PC-9 (cell line): ENCODE measurements around the gene INAFM2. TPM values are rescaled to one million over a fixed set of nuclear protein-coding genes. Genes with fewer than 3 reads are reported as not detected.

Source experiments
- BruUV-seq: library from RNA; stranded (reverse); fragments of 400-500 nt; replicated peaks from 2 replicates; lab custom pipeline; 2021; lab: Mats Ljungman, UMichigan
- CTCF ChIA-PET: fragments of 300-600 bp; sonication (Branson Sonifier 250); formaldehyde crosslinking; loops from one replicate; lab custom pipeline; 2022; ENCODE audit warnings: antibody characterized with exemption; lab: Charles Lee
- POLR2A ChIA-PET: fragments of 300-600 bp; sonication (Branson Sonifier 250); formaldehyde crosslinking; loops from one replicate; lab custom pipeline; 2022; ENCODE audit warnings: antibody characterized with exemption; ENCODE audit not compliant: unreplicated experiment; lab: Charles Lee
- DNase-seq, 2 experiments: peaks; one replicate each; pipeline versions ENCODE4 v3.0.0 to v3.0.0-alpha.2; 2015 to 2022; ENCODE audit warnings: mixed read lengths in 1 of 2
- H2AFZ ChIP-seq: fragments of 200-600 bp; sonication (generic); 2 replicates; pipeline ENCODE4 v1.8.1; 2017; ENCODE audit warnings: antibody characterized with exemption
- H3F3A ChIP-seq: fragments of 200-600 bp; sonication (generic); 2 replicates; pipeline ENCODE4 v1.8.1; 2017; ENCODE audit warnings: antibody characterized with exemption, mild to moderate bottlenecking, low read depth; ENCODE audit not compliant: insufficient read depth
- H3K27ac ChIP-seq: fragments of 200-600 bp; sonication (generic); 2 replicates; pipeline ENCODE4 v1.6.1; 2016; ENCODE audit warnings: mixed run types
- H3K27me3 ChIP-seq: fragments of 200-600 bp; sonication (generic); 2 replicates; pipeline ENCODE4 v1.6.1; 2016; ENCODE audit warnings: low read depth, mixed run types; ENCODE audit not compliant: insufficient read depth
- H3K36me3 ChIP-seq: fragments of 200-600 bp; sonication (generic); 2 replicates; pipeline ENCODE4 v1.6.1; 2016; ENCODE audit warnings: low read depth, mixed run types
- H3K4me1 ChIP-seq: fragments of 200-600 bp; sonication (generic); replicated peaks from 2 replicates; pipeline ENCODE4 v1.6.1; 2016; ENCODE audit warnings: mixed run types; ENCODE audit not compliant: insufficient read depth
- H3K4me2 ChIP-seq: fragments of 200-600 bp; sonication (generic); 2 replicates; pipeline ENCODE4 v1.6.1; 2017; ENCODE audit warnings: mixed run types
- H3K4me3 ChIP-seq: fragments of 200-600 bp; sonication (generic); 2 replicates; pipeline ENCODE4 v1.6.1; 2016; ENCODE audit warnings: mixed run types
- H3K79me2 ChIP-seq: fragments of 200-600 bp; sonication (generic); 2 replicates; pipeline ENCODE4 v1.6.1; 2017; ENCODE audit warnings: low read depth, mixed run types
- H3K9me2 ChIP-seq: fragments of 200-600 bp; sonication (generic); 2 replicates; pipeline ENCODE4 v1.8.1; 2017; ENCODE audit warnings: mild to moderate bottlenecking; ENCODE audit not compliant: insufficient read depth
- H3K9me3 ChIP-seq: fragments of 200-600 bp; sonication (generic); 2 replicates; pipeline ENCODE4 v1.8.1; 2016; ENCODE audit warnings: low read depth; ENCODE audit not compliant: insufficient read depth
- H4K20me1 ChIP-seq: fragments of 200-600 bp; sonication (generic); 2 replicates; pipeline ENCODE4 v1.8.1; 2017; ENCODE audit not compliant: insufficient read depth
- CTCF ChIP-seq: fragments of 200-600 bp; sonication (generic); conservative IDR thresholded peaks from 2 replicates; pipeline ENCODE4 v1.6.1; 2017; ENCODE audit warnings: mixed run types, antibody characterized with exemption, mild to moderate bottlenecking, moderate library complexity
- EZH2 ChIP-seq: fragments of 200-600 bp; sonication (generic); IDR thresholded peaks from 2 replicates; pipeline ENCODE4 v1.8.0; 2017; ENCODE audit warnings: antibody characterized with exemption, low read depth
- intact Hi-C: fragments of 100-400 bp; cut with micrococcal nuclease; formaldehyde crosslinking; loops from one replicate; pipeline ENCODE4 v1.10.0; 2022; ENCODE audit not compliant: unreplicated experiment
- total RNA-seq: library from RNA; stranded (reverse); gene quantifications from 2 replicates; pipeline ENCODE4 v1.2.3, GENCODE V29; 2021

INAFM2 gene
- total RNA-seq, 1 experiment from 2014 or later: 2.4 TPM

GRCh38 chr15:40345867-40346578 lies 22.5 kb downstream of the INAFM2 start:
- no peak for DNase-seq
- H3K79me2 ChIP-seq: peaks cover 4% of the 10 kb centered on the region; the same call in 1 of the 2 replicates
- ChIA-PET CTCF (no interaction called here), POLR2A (no interaction called here)
- no peaks in the 10 kb centered on the region for H3K9me2 ChIP-seq
- intact Hi-C loops: no loop called here
- H3K27ac ChIP-seq: no peak overlapping the region
- no peaks in the 10 kb centered on the region for H3K9me3 ChIP-seq
- no peak overlapping the region for H2AFZ ChIP-seq
- no peak overlapping the region for H3K4me3 ChIP-seq
- peaks cover 83% of the 10 kb centered on the region for H3K4me1 ChIP-seq
- peaks cover 29% of the 10 kb centered on the region for H3F3A ChIP-seq
- H3K4me2 ChIP-seq: no peak overlapping the region; the same call in 1 of the 2 replicates
- TF ChIP-seq EZH2 (no peak), CTCF (no peak)
- no TSS peak for BruUV-seq
- H3K36me3 ChIP-seq: no peaks in the 10 kb centered on the region
- H4K20me1 ChIP-seq: no peaks in the 10 kb centered on the region
- H3K27me3 ChIP-seq: no peaks in the 10 kb centered on the region

DNA sequence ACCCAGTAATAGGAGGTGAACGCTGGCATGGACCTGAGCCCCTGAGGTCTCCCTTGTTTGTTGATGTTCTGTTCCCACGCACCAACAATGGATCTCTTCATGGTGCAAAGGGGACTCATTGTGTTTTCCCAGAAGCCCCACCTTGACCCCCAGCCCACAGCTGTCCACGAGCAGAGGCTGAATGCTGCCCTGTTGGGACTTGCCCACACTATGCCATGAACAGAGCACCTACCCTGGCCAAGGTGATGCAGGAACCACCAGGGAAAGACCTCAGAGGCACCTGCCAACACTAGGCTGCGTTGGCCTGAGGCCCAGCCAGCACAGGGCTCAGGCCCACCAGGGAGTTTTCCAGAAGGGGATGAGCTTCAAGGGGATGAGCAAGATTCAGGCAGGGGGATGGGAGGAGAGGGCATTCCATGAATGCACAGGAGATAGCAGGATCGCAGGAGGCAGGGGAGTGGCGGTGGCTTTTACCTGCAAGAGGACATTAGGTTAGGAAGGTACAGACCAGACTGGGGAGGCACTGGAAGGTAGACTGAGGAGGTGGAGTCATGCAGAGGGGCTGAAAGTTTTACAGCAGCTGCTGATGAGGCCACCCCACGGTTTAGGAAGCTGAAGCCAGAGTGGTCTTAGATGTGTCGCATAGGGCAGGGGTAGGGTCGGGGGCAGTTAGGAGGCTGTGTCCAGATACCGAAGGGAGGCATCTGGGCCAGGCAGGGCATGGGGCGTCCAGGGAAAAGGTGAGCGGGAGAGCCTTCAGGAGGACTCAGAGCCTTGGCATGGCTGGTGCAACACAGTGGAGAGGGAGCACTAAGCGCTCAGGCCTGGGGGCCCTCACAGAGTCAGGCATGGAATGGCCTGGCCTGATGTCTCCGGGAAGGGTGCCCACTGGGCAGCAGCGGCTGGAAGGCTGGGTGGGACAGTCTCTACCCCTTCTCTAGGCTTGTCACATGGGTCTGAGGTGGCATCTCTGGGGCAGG lies 23.4 kb downstream of the INAFM2 start:
- H3K27me3 ChIP-seq: no peaks in the 10 kb centered on the region
- H3K36me3 ChIP-seq: no peaks in the 10 kb centered on the region
- H3K27ac ChIP-seq: peak overlapping the region; percentile 44
- H3K4me2 ChIP-seq: peak overlapping the region; percentile 26
- peaks cover 74% of the 10 kb centered on the region for H3K4me1 ChIP-seq
- no TSS peak for BruUV-seq
- no peak for TF ChIP-seq EZH2
- TF ChIP-seq CTCF: no peak
- intact Hi-C loops: no loop called here
- ChIA-PET POLR2A (no interaction called here), CTCF (interaction anchor here (0.6 kb wide), 1 partner anchor 25 kb away, joined by 14 read pairs; no protein-coding TSS in a partner anchor)
- H3K9me2 ChIP-seq: no peaks in the 10 kb centered on the region
- no peak overlapping the region for H3K4me3 ChIP-seq
- no peak overlapping the region for H2AFZ ChIP-seq
- H3K9me3 ChIP-seq: no peaks in the 10 kb centered on the region
- H3K79me2 ChIP-seq: no peaks in the 10 kb centered on the region
- DNase-seq: no peak
- peaks cover 29% of the 10 kb centered on the region for H3F3A ChIP-seq
- no peaks in the 10 kb centered on the region for H4K20me1 ChIP-seq
